T-helper 2 cell treated with Interferon-gamma antibody and Interleukin-4, amounts not matched to agents 100 ng/mL and 5 ng/mL, for 36 hours (primary cell): ENCODE results near the gene QRFPR. TPM values are rescaled to one million over a fixed set of nuclear protein-coding genes. Genes with fewer than 3 reads are reported as not detected.
"Not testable (repeated sequence)": the region's sequence is repeated elsewhere in the genome, so short reads cannot be mapped to it uniquely, and the experiment has no call there.

Experiments used
- intact Hi-C: fragments of 100-400 bp; cut with micrococcal nuclease; formaldehyde crosslinking; loops from one replicate; pipeline ENCODE4 v1.15.1; 2023
- total RNA-seq: library from RNA; stranded (reverse); gene quantifications from 2 replicates; pipeline ENCODE4 v1.2.3, GENCODE V29; 2022

QRFPR gene
- total RNA-seq, 1 donor from 2014 or later: not detected

DNA sequence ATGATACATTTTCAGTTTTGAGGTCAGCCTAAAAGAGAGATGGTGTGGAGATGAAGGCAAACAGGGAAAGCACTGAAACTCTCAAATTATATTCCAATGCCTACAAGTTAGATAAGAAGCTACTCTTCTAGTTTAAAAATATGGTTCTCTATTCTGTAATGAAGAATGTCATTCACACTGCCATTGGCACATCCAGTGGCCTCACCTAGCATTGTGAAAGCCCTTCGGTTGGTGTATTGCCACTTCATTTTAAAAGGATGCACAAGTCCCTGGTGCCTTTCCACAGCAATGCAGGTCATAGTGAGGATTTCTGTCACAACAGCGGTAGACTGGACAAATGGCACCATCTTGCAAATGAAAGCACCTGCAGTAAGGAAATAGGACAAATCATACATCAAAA lies 40.6 kb downstream of the QRFPR start:
- intact Hi-C loops: no loop called here

DNA sequence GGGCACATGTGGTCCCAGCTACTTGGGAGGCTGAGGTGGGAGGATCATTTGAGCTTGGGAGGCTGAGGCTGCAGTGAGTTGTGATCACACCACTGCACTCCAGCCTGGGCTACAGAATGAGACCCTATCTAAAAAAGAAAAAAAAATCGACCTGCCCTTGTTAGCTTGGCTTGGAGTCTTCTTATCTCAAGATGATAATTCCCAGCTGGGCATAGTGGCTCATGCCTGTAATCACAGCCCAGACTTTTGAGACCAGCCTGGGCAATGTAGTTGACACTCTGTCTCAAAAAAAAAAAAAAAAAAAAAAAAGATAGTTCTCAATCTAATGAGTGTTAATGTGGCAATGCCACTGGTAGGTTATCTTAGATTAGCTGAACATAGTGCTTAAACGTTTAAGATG lies 41.0 kb downstream of the QRFPR start:
- intact Hi-C loops: no loop called here

DNA sequence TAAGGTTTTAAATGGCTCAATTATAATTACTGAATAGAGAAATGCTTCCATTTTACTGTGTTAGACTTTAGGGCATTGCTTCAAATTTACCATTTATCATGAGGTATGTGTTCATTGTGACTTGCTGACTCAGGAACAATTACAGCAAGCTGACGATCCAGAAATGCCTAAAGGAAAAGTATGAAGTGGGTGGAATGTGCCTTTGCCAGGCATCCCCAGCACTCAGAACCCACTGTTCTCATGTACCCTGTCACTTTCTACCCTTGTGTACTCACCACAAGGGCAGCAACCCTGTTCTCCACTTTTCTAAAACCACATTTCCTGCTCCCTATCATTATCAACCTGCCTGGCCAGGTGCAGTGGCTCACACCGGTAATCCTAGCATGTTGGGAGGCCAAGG lies 41.5 kb downstream of the QRFPR start:
- intact Hi-C loops: no loop called here

DNA sequence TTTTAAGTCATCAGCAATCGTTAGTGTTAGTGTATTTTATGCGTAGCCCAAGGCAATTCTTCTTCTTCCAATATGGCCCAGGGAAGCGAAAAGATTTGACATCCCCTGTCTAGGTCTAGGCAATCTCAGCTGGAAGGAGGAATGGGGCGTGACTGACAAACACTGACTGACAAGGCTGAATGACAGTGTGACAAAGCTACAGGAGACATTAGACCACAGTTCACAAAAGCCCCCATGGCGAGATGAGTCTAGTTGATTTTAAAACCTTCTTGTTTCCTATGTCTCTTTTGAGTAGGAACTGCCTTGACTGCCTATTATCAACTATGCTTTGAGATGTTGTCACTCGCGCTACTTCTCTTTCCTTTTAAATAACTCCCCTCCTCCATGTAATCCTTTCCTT lies 42.3 kb downstream of the QRFPR start:
- intact Hi-C loops: no loop called here

DNA sequence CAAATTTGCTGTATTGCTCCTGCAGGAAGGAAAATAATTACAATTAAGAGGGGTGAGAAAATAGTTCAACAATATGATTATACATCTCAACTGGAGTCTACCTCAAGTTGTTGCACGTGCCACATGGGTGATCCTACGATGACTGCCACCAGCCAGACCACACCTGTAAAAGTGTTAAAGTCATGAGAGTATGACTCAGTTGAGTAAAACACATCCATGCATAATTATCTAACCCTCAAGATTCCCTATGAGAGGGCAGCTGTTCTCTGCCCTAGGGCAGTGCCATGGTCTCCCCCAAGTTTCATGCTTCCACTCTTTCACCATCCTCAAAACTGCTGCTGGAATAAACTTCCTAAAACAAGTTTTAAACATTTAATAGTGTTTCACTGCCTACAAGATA lies 44.1 kb downstream of the QRFPR start:
- intact Hi-C loops: no loop called here

DNA sequence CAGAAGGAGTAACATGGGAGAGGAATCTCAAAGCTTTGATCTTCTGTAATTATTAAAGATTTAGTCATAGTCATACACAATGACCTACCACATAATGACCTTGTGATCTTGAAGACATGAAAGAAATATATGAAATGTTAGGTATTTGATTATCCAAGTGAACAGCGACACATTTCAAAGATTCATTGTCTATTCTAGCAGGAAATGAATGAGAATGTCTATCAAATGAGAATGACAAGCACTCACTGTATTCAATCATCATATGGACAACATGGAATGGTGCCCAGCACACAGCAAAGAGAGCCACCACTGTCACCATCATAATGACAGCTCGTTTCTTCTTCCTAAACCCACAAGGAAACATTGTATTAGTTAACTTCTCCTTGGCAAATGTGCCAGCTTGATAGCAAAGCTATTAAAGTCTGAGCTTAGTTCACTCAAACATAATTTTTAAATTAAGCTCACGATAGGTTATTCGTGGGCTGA lies 50.6 kb downstream of the QRFPR start:
- intact Hi-C loops: no loop called here

DNA sequence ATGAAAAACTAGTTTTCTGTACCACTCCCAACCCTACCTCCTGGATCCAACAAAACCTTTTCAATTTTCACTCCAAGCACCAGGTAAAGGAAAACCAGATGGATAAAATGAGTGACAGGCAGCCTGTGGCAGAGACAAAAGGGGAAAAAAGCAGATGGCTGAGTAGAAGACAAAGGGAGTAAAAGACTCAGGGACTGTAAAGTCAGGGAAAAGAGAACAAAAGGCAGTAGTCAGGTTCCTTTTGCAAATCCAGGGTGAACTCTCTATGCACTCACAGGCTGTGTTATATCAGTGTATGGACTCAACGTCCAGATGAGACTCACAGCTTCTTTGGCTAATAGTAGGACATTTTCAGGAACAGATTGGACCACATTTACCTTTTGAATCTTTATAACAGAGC lies 54.2 kb downstream of the QRFPR start:
- intact Hi-C loops: no loop called here

DNA sequence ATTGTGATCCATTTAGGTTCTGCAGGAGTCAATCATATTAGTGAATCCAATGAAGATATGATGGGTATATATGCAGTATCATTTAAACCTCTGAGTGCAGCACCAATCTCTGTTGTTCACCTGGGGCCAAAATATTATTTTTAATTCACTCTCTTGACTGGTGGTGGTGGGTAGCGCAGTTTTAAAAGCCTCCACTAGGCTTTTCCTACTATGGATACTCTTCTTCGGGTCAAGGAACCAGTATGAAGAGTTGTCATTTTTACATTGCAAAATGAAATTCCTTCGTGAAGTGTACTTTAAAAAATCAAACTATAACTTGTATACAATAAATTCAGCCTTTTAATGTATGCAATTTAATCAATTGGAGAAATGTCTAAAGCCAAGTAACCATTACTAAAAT lies 56.5 kb downstream of the QRFPR start:
- intact Hi-C loops: no loop called here

DNA sequence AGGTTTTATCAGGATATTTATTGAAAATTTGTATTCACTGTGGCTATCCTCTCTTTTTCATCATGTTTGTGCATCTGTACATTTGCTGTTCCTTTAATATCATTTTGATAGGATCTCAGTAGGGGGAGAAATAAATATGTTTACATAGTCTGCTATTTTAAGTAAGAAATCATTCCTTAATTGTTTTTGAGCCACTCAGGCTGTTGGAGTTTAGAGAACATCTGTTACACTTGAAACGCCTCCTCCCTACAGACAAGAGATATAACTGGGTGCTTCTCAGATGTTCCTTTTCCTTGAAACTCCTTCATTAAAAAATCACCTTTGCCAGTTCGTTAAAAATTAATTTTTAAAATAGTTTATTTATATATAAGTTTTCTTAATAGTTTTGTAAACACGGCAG lies 59.4 kb downstream of the QRFPR start:
- intact Hi-C loops: no loop called here

DNA sequence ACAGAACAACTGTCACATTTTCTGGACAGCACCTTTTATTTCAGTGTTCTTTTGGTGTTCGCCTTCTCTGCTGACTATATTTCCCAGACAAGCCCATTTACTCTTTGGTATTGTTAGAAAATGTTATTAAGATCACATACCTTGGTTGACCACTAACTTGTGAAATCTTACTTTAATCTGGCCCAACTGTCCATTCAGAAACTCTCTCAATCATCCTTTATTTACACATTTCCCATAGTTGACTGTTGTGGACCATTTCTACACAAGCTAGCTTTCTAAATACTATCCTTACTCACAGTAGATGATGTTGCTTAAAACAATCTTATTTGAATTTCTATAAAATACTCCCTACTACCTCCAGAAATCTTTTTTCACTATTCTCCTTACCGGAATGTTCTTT lies 64.7 kb downstream of the QRFPR start:
- intact Hi-C loops: no loop called here

DNA sequence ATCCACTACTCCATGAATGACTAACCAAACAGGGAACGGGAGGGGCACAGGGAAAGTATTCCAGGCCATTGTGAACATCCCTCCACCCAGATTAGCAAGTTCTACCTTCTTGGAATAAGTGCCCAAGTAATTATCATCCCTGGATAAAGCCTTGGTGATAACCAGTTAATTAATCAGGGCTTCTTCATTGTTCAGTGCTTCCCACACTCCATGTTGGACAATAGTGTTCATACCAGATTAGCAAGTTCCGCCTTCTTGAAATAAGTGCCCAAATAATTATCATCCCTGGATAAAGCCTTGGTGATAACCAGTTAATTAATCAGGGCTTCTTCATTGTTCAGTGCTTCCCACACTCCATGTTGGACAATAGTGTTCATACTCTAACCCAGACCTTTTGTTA lies 67.4 kb downstream of the QRFPR start:
- intact Hi-C loops: not testable (repeated sequence)

DNA sequence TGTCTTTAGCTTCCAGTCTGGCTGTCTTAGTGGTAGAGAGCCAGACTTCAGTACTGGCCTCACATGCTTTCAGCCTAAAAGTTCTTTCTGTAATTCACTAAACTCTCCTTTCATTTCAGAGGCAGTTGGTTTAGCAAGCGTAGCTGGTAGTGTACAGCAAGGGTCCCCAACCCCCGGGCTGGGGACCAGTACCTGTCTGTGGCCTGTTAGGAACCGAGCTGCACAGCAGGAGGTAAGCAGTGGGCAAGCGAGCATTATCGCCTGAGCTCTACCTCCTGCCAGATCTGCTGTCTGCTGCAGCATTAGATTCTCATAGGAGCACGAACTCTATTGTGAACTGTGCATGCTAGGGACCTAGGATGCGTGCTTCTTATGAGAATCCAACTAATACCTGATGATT lies 72.0 kb downstream of the QRFPR start:
- intact Hi-C loops: loop anchor here (1.0 to 5.0 kb wide), 6 partner anchors 117 to 1237 kb away; partner anchors contain the start of gene PRDM5

DNA sequence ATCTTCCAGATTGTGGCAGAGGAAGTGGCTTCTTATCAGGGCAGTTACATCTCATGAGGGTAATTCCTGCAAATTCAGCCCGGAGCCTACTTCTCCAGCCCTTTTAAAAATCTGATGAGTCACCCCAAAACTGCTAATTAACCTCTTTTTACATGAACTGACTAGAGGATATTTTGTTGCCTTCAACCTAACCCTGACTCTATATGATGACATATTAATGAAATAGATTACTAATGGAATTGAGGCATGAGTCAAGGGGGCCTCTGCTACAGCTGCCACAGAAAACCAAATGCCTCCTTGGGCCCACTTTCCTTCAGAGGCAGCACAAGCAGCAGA lies 72.5 kb downstream of the QRFPR start:
- intact Hi-C loops: loop anchor here (1.0 to 5.0 kb wide), 6 partner anchors 116 to 1236 kb away; partner anchors contain the start of gene PRDM5

DNA sequence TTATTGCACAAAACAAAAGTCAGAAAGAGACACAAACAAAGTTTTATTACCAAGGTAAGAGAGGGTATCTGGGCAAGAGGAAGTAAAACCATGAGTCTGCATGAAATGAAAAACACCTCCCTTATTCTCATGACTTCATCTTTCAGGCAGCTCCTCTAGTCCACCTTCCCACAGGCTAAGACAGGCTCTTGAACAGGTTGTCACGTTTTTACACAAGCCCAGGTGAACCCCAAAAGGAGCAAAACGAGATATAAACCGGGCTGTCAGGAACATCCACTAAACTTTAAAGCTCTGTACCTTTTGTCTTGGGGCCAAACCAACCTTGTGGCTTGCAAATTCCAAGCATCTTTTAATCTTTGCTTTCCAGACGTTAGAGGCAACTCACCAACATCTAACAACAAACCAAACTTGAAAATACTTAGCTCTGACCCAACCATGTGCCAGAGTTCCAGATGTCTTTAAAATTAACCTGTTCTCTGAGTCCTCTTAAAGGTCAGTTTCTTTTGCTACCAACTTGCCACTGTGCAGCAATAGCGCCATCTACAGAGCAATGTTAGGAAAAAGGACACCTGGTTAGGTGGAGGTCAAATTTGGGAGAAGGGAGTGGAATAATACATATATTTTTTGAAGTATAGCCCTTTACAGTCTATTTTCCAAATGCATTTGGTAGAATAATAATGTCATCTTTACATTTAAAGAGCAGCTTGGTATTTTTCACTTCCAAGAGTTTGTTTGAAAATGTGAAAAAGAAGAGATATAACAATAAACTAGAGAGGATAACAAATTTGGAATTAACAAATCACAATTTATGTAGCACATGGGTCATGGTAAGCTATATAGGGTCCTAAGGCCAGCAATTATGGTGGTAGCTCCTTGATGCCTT lies 73.1 kb downstream of the QRFPR start:
- intact Hi-C loops: loop anchor here (1.0 to 5.0 kb wide), 8 partner anchors 51 to 1235 kb away; partner anchors contain the start of gene PRDM5

DNA sequence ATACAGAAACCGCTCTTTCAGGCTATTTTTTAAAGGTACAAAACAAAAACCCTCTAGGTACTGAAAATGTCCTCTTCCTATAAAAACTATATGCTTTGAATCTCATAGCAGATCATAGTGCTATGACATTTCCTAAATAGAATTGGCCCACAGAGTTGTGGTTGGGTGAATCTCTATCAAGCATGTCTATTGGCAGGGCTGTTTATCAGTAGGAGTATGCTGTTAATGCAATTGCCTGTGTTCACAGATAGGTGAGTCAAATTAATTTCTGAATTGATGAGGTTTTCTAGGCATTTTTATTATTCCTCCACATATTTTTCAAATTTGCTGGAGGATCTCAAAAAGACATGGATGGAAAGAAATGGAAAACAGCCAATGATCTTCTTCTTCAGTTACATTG lies 73.9 kb downstream of the QRFPR start:
- intact Hi-C loops: loop anchor here (1.0 to 5.0 kb wide), 6 partner anchors 51 to 1235 kb away; partner anchors contain the start of gene PRDM5

DNA sequence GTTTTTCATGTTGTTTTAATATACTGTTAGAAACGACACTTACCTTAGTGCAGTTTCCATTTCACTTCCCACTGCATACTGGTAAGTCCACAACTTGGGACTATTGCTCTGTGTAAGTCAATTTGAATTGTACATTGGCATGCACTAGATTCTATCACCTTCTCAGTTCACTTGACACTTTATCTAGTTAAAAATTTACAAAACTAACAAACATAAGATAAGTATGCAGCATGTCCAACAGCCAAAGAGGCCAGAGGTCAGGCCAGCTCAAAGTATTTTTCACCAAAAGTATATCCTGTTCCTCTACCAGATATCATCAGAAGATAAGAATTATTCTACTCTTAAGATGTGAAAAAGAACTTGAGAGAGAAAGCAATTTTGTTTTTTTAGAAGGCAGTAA lies 75.9 kb downstream of the QRFPR start:
- intact Hi-C loops: loop anchor here (5.0 kb wide), 4 partner anchors 383 to 1233 kb away; partner anchors contain the start of gene PRDM5

DNA sequence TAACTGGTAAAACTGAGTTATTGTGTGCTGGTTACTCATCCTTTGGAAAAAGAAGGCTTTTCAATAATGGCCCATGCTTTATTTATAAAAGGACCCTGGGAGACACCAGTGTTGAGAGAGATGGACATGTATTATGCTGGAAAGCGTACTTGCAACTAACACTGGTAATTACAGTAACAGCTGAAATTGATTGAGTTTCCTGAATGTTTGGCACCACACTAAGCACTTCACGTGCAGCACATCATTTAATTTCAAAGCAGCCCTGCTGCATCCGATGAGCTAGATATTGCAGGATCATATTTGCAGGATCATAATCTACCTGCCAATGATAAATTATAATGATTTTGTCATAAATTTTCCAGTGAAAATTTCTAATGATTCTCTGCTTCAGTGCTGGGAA lies 81.5 kb downstream of the QRFPR start:
- intact Hi-C loops: no loop called here

DNA sequence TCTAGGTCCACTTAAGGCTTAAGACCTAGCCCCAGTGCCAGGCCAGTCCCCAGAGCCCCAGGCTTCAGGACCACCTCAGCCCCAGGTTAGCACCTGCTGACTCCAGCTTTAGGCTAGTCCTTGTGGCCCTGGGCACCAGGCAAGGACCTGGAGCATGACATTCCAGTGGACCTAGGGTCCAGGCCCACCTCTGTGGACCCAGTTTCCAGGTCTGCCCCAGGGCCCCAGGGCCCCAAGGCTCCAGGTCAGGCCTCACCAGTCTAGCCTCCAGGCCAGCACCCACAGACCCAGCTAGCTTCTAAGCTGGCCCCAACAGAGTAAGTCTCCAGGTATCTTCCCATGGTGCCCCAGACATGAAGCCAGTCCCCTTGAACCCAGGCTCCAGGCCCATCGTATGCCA lies 97.5 kb downstream of the QRFPR start:
- intact Hi-C loops: no loop called here

DNA sequence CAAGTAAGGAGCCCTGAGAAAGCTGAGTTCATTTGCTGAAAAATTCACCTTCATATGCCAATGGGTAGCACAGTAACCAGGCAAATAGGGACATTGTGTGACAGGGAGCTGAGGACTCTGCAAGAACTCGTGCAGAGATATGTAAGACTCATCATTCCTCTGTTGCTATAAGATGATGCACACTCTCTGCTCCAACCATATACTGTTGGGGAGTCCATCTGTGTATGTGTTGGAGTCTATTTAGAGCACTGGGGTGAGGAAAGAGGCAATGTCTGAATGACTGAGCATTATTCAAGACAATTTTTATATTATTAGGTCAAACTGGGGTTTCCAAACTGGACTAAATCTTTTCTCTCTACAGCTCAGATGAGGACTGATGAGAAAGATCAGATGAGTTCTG lies 100.4 kb downstream of the QRFPR start:
- intact Hi-C loops: no loop called here

DNA sequence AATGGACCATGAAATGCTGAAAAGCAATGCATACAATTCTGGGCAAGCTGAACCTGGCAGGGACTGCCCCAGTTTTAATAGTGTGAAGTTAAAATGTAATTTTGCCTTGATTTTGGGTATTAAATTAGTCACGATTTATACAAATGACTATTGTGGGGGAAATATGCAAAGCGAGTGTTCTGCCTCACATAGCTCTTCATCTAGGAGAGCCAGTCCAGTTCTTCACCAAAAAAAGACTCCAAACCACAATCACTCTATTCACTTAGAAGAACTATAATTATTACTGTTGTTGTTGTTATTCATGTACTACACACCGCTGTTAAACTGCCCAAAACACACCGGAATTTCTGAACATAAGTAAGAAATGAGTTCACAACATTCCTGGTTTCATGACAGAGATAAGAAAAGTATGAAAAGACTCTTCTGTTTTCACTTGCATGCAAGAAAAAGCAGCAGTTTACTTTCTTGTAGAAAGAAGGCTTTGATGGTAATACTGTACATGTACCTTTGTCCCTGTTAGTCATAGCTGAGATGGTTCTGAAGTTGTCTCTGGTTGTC lies 101.9 kb downstream of the QRFPR start:
- intact Hi-C loops: no loop called here
